Stomach (tissue), 9 donors: Measurements from ENCODE around the gene MYO1H. TPM values are rescaled to one million over a fixed set of nuclear protein-coding genes. Genes with fewer than 3 reads are reported as not detected.

ENCODE experiments used
- DNase-seq, 2 donors: peaks; one replicate each; pipeline versions ENCODE4 v3.0.0 to v3.0.0-alpha.2; 2013 to 2019
- H3K27ac ChIP-seq, 5 donors: fragments of 200-600 bp in 4 of 5; sonication (generic) in 4 of 5; one replicate each; pipeline ENCODE4 v1.5.1; 2013 to 2019; ENCODE audit warnings: mild to moderate bottlenecking in 1 of 5, moderate library complexity in 1 of 5
- H3K27me3 ChIP-seq, 3 donors: fragments of 200-600 bp; sonication (generic); one replicate each; pipeline ENCODE4 v1.5.1; 2017 to 2019; ENCODE audit warnings: mixed run types in 1 of 3
- H3K36me3 ChIP-seq, 4 donors: fragments of 200-600 bp; sonication (generic); 1 replicate in 3 of 4; 2 replicates in 1 of 4; pipeline ENCODE4 v1.5.1; 2016 to 2019
- H3K4me1 ChIP-seq, 4 donors: fragments of 200-600 bp; sonication (generic); one replicate each; pipeline ENCODE4 v1.5.1; 2016 to 2019
- H3K4me3 ChIP-seq, 4 donors: fragments of 200-600 bp; sonication (generic) in 3 of 4; one replicate each; pipeline ENCODE4 v1.5.1; 2016 to 2019; ENCODE audit warnings: mild to moderate bottlenecking in 1 of 4
- H3K9me3 ChIP-seq, 4 donors: fragments of 200-600 bp; sonication (generic); one replicate each; pipeline ENCODE4 v1.5.1; 2016 to 2019
- CTCF ChIP-seq, 7 experiments: fragments of 450-650 bp in 4 of 7; fragments of 200-600 bp in 3 of 7; sonication (generic) in 3 of 7; IDR thresholded peaks; one replicate each; pipeline ENCODE4 v1.5.1; 2016 to 2019; ENCODE audit warnings: antibody characterized with exemption in 7 of 7, control low read depth in 2 of 7, mild to moderate bottlenecking in 1 of 7
- EP300 ChIP-seq: sonication (generic); formaldehyde crosslinking; IDR thresholded peaks from one replicate; pipeline ENCODE4 v1.6.1; 2017; ENCODE audit warnings: antibody characterized with exemption
- POLR2A ChIP-seq, 4 donors: fragments of 450-650 bp; IDR thresholded peaks; one replicate each; pipeline ENCODE4 v1.6.1; 2016; ENCODE audit warnings: antibody characterized with exemption in 4 of 4, control low read depth in 2 of 4, mild to moderate bottlenecking in 1 of 4, moderate library complexity in 1 of 4
- POLR2AphosphoS5 ChIP-seq, 3 donors: sonication (generic); formaldehyde crosslinking; IDR thresholded peaks; one replicate each; pipeline ENCODE4 v1.6.1; 2016; ENCODE audit warnings: antibody characterized with exemption in 3 of 3
- WGBS, 5 donors: extraction: QIAGEN DNeasy Blood & Tissue Kit in 3 of 5; methylation state at CpG; one replicate each; pipeline versions ENCODE4 v1.1.5 to v1.1.7; 2013 to 2018; 5-methylcytosine and 5-hydroxymethylcytosine counted together
- intact Hi-C: fragments of 100-400 bp; cut with DNase I; formaldehyde crosslinking; loops from one replicate; pipeline ENCODE4 v1.15.1; 2023; ENCODE audit warnings: low total_unique reads
- polyA plus RNA-seq, 3 donors: library from polyadenylated mRNA; stranded (reverse); fragments of 200-250 nt; gene quantifications; one replicate each; pipeline ENCODE4 v1.2.3, GENCODE V29; 2013
- total RNA-seq, 5 donors: library from RNA; depleted of rRNA; stranded (reverse); fragments of >200 nt; gene quantifications; one replicate each; pipeline versions ENCODE4 v1.1.0 to v1.2.3, GENCODE V29; 2014 to 2016
- donor health status: healthy with polysubstance abuse.
- donor health status: Bipolar disorder and iron deficiency.
- donor health status: healthy.

MYO1H gene
- total and polyA plus RNA-seq, 8 donors, result 0.08 TPM; not detected in 7

- TF ChIP-seq POLR2AphosphoS5 (IDR thresholded peaks at IDR 0.05) (no peak), EP300 (no peak), CTCF (IDR thresholded peaks at IDR 0.05) (no peak), POLR2A (IDR thresholded peaks at IDR 0.05) (no peak)
- no peak overlapping the region for H3K4me3 ChIP-seq
These were observed 96.1 kb downstream of the MYO1H start for GRCh38 chr12:109443794-109444193.

GRCh38 chr12:109444259-109444658 lies 96.6 kb downstream of the MYO1H start:
- TF ChIP-seq POLR2AphosphoS5 (IDR thresholded peaks at IDR 0.05), result no peak
- no peak for TF ChIP-seq EP300
- TF ChIP-seq CTCF (IDR thresholded peaks at IDR 0.05), result no peak
- no peak for TF ChIP-seq POLR2A (IDR thresholded peaks at IDR 0.05)
- peaks cover 0 to 57% (median 50%) of the 10 kb centered on the region in 4 donors for H3K36me3 ChIP-seq
- H3K4me3 ChIP-seq, result no peak overlapping the region
- WGBS, 5 donors, result 53 to 69% (median 63%) methylated on average over 6 of the region's 6 CpGs
- H3K9me3 ChIP-seq, result no peaks in the 10 kb centered on the region
- peaks cover 0 to 9% (median 3%) of the 10 kb centered on the region in 4 donors for H3K4me1 ChIP-seq
- DNase-seq, result no peak
- no peak overlapping the region for H3K27ac ChIP-seq
- H3K27me3 ChIP-seq, result no peaks in the 10 kb centered on the region
- intact Hi-C loops, result no loop called here

More at GRCh38 chr12:109443794-109444193, 96.1 kb downstream of the MYO1H start:
- Histone ChIP-seq H3K9me3 (no peaks in the 10 kb centered on the region), H3K36me3 (peaks cover 0 to 53% (median 48%) of the 10 kb centered on the region in 4 donors), H3K27ac (no peak overlapping the region), H3K27me3 (no peaks in the 10 kb centered on the region), H3K4me1 (peaks cover 0 to 4% (median under 1%) of the 10 kb centered on the region in 4 donors)
- DNase-seq, result no peak
- intact Hi-C loops, result no loop called here
- 77 to 91% (median 85%) methylated on average over 5 of the region's 5 CpGs for WGBS, 5 donors

- Histone ChIP-seq H3K9me3 (no peaks in the 10 kb centered on the region), H3K27me3 (no peaks in the 10 kb centered on the region), H3K4me1 (peaks cover 0 to 15% (median 4%) of the 10 kb centered on the region in 4 donors), H3K4me3 (no peak overlapping the region), H3K36me3 (peaks cover 0 to 66% (median 59%) of the 10 kb centered on the region in 4 donors), H3K27ac (no peak overlapping the region)
- 87 to 96% (median 90%) methylated on average over 2 of the region's 2 CpGs for WGBS, 5 donors
- intact Hi-C loops, result no loop called here
- TF ChIP-seq CTCF (IDR thresholded peaks at IDR 0.05) (no peak), POLR2A (IDR thresholded peaks at IDR 0.05) (no peak), POLR2AphosphoS5 (IDR thresholded peaks at IDR 0.05) (no peak), EP300 (no peak)
- DNase-seq, result no peak
These were observed 97.5 kb downstream of the MYO1H start for GRCh38 chr12:109445191-109445609.

- Histone ChIP-seq H3K36me3 (peaks cover 14 to 83% (median 73%) of the 10 kb centered on the region in 4 donors), H3K9me3 (no peaks in the 10 kb centered on the region), H3K27ac (no peak overlapping the region), H3K4me1 (peaks cover 0 to 30% (median 6%) of the 10 kb centered on the region in 4 donors), H3K27me3 (no peaks in the 10 kb centered on the region), H3K4me3 (no peak overlapping the region)
- 83 to 94% (median 91%) methylated on average over 8 of the region's 8 CpGs for WGBS, 5 donors
- TF ChIP-seq POLR2AphosphoS5 (IDR thresholded peaks at IDR 0.05) (no peak), POLR2A (IDR thresholded peaks at IDR 0.05) (no peak)
- intact Hi-C loops, result no loop called here
- DNase-seq, result no peak
These were observed 99.2 kb downstream of the MYO1H start for GRCh38 chr12:109446869-109447268.

GRCh38 chr12:109447482-109447881 lies 99.8 kb downstream of the MYO1H start:
- Histone ChIP-seq H3K36me3 (peaks cover 14 to 89% (median 76%) of the 10 kb centered on the region in 4 donors), H3K27ac (no peak overlapping the region), H3K4me3 (no peak overlapping the region), H3K4me1 (peaks cover 3 to 34% (median 7%) of the 10 kb centered on the region in 4 donors), H3K27me3 (no peaks in the 10 kb centered on the region), H3K9me3 (no peaks in the 10 kb centered on the region)
- no peak for TF ChIP-seq POLR2AphosphoS5 (IDR thresholded peaks at IDR 0.05)
- 77 to 88% (median 83%) methylated on average over 9 of the region's 9 CpGs for WGBS, 5 donors
- intact Hi-C loops, result no loop called here
- no peak for DNase-seq
